HG03460 (cell line): ENCODE data around the gene KRTAP4-2.
"Not testable (repeated sequence)": the region's sequence is repeated elsewhere in the genome, so short reads cannot be mapped to it uniquely, and the experiment has no call there.

Experiments used
- ATAC-seq: cut with Tn5 transposase; IDR thresholded peaks from one replicate; pipeline ENCODE4 v1.9.1; 2021; ENCODE audit not compliant: unreplicated experiment

Gene KRTAP4-2

DNA sequence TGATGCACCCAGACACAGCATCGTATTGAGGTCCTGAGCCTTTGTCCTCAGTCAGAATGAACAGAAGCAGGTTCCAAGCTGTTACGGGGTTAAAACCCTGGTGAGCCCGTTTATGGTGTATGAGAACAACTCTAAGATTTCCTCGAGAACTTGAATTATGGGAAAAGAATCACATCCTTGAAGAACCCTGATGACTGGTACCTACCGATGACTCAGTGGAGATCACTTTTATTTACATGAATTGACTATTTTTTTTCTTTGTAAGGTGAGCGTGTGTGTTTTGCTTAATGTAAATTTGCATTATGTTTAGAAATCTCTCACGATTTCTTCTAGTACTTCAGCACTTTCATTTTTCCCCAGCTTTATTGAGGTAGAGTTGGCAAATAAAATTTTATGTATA is 14.2 kb downstream of the KRTAP4-2 start:
- ATAC-seq = no peak

DNA sequence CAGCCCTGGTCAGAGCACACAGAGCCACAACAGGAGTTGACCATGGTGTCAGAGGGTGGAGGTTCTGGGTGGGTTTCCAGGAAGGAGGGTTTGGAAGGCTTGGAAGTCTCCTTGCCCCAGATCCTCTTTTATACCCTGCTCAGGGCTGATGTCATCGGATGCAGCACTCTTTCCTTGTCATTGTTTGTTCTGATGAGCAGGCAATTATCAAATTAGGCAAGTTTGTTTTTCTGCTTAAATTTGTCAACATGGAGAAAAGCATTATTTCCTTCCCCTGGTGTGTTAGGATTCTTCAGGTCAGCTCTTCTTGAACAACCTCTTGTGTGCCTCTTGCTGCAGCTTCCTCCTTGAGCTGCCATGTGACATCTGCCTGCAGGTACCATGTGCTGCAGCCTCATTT is 17.4 kb downstream of the KRTAP4-2 start, which contains the start of gene KRTAP4-4:
Gene KRTAP4-4, minus strand, starts transcription at position 101 of the 400 bp plus-strand sequence. Its CDS starts 57 bp downstream, at position 44.
- no peak for ATAC-seq

DNA sequence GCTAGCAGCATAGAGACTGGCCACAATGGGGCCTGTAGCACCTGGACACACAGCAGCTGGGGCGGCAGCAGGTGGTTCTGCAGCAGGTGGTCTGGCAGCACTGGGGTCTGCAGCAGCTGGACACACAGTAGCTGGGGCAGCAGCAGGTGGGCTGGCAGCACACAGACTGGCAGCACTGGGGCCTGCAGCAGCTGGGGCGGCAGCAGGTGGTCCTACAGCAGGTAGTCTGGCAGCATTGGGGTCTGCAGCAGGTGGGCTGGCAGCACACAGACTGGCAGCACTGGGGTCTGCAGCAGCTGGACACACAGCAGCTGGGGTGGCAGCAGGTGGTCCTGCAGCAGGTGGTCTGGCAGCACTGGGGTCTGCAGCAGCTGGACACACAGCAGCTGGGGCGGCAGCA is 17.8 kb downstream of the KRTAP4-2 start:
- ATAC-seq = not testable (repeated sequence)

DNA sequence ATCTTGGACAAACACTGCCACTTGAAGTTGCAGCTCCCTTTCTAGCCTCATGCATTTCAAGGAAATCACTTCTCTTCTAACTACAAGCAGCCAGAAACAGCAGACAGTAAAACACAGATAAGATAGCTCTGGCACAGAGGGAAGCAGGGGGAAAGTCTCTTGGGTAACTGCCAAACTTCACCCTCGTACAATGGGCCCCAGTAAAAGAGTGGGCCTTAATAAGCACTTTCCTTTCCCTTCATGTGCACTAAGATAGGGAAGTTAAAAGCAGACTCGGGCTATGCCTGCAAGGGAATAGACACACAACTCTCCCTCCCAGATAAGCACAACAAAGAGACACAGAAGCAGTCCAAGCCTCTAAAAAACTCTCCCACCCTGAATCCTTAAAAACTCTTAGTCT is 24.2 kb downstream of the KRTAP4-2 start:
- no peak for ATAC-seq

DNA sequence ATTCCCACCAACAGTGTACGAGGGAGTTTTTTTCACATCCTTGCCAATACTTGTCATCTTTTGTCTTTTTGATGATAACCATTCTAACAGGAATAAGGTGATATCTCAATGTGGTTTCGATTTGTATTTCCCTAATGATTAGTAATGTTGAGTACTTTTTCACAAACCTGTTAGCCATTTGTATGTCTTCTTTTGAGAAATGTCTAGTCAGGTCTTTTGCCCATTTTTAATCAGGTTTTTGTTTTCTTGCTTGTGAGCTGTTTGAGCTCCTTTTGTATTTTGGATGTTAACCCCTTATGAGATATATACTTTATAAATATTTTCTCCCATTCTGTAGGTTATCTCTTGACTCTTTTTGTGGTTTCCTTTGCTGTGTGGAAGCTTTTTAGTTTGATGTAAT is 26.5 kb downstream of the KRTAP4-2 start:
- ATAC-seq = no peak

DNA sequence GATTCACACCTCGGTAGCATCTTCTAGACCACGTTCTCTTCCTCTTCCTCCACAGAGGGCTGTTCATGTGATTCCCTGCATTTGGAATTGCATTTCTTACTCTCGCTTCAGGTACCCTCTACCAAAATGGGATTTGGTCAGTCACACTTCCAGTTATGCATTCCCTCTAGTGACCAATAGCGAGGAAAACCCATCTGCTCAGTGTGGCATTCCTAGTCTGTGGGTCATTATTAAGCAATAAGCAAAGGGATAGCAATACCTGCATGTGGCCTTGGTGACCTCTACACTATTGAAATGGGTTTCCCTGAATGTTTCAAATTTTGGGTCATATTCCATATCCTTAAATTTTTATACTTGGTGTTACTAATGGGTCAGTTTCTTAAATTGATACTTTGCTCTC is 28.0 kb downstream of the KRTAP4-2 start:
- ATAC-seq = no peak

DNA sequence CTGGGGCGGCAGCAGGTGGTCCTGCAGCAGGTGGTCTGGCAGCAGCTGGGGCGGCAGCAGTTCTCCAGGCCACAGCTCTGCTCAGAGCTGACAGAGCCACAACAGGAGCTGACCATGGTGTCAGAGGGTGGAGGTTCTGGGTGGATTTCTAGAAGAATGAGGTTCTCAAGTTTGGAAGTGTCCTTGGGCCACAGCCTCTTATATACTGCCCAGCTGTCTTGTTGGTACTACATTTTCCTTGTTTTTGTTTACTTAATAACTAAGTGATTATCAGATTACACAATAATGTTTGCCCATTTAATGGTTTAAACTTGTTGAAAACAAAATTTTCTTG is 28.4 kb downstream of the KRTAP4-2 start, which contains the start of gene KRTAP4-5:
Gene KRTAP4-5, minus strand, starts transcription at position 174 of the 334 bp plus-strand sequence. Its CDS starts 58 bp downstream, at position 116.
- no peak for ATAC-seq

DNA sequence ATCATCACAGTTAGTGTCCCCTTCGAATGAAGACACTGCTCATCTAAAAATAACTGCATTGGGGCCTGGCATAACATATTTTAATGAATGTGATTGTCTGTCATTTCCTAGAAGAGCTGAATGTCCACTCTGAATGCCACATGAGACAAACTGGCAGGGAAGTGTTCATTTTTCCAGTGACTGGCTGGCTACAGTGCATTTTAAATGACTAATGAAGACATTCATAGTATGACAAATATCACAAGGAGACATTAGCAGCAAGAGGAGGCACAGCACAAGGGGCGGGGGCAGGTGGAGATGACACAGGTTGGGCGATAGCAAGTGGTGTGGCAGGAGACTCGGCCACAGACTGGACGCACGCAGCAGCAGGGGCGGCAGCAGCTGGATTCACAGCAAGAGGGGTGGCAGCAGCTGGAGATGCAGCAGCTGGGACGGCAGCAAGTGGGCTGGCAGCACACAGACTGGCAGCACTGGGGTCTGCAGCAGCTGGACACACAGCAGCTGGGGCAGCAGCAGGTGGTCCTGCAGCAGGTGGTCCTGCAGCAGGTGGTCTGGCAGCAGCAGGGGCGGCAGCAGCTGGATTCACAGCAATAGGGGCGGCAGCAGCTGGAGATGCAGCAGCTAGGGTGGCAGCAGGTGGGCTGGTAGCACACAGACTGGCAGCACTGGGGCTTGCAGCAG is 28.9 kb downstream of the KRTAP4-2 start:
- ATAC-seq = not testable (repeated sequence)

DNA sequence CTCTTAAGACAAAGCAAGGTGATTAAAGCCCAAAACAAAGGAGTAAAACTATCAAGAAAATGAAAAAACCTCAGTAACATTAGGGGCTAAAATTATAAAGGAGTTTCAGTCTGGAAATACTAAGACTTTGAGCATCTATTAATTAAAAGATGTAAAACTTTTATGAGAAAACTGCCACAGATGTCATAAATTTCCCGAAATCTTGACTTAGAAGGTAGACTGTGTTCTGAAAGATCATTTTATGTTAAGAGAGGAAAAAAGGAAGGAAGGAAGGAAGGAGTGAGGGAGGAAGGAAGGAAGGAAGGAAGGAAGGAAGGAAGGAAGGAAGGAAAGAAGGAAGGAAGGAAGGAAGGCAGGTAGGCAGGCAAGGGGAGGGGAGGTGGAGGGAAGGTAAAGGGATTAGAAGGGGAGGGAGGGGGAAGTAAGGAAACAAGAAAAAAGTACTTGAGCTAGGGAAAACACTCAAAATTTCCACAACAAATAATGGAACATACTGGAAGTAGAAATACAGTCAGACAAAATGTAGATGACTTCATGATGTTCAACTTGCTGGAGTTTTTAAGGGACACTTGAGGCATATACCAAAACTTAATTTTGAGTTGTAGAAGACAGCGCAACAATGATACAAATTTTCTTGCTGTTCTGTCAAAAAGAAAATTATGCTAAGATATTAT is 30.4 kb downstream of the KRTAP4-2 start:
- no peak for ATAC-seq

DNA sequence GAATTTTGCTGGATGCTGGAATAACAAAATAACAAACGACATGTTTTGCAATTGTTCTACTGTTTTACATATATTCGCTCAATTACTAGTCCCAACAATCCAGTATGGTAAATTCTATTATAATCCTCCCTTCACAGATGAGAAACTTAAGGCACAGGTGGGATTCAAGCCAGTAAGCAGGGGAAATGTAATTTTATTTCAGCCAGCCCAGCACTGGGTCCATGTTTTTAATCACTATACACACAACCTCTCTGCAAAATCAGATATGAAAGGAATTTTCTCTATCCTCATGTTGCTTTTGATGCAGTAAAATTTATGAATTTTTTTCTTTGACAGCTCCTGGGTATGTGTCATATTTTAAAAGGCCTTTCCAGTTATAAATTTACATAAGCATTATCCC is 32.8 kb downstream of the KRTAP4-2 start:
- ATAC-seq = no peak

DNA sequence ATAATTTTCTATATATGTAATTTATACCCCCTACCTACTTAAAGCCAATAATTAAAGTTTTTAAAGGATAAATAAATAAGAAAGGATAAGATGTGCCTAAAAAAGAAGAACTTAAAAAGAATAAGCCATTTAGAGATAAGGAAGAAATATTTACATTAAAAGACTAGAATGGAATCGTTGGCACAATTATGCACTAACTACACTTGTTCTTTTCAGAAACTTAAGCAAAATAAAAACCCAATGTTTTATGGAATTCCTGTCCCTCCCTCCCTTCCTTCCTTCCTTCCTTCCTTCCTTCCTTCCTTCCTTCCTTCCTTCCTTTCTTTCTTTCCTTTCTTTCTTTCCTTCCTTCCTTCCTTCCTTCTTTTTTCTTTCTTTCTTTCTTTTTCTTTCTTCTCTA is 33.2 kb downstream of the KRTAP4-2 start:
- ATAC-seq = no peak

DNA sequence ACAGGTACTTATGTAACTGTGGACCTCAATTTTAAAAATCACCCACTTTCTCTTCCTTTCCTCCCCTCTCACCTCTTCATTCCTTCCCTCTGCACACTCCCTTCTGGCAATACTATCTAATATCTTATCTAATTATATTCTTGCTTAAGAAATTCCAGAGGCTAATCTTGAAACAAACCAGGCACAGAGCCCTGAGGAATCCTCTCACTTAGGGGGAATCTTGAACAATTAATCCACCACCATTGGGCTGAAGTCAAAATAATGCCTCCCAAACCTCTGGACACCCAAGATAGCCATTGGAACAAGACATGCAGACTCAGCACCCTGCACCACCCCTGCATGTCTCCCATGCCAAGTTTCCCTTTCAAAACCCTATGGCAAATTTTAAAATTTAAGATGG is 36.7 kb downstream of the KRTAP4-2 start:
- ATAC-seq = no peak

DNA sequence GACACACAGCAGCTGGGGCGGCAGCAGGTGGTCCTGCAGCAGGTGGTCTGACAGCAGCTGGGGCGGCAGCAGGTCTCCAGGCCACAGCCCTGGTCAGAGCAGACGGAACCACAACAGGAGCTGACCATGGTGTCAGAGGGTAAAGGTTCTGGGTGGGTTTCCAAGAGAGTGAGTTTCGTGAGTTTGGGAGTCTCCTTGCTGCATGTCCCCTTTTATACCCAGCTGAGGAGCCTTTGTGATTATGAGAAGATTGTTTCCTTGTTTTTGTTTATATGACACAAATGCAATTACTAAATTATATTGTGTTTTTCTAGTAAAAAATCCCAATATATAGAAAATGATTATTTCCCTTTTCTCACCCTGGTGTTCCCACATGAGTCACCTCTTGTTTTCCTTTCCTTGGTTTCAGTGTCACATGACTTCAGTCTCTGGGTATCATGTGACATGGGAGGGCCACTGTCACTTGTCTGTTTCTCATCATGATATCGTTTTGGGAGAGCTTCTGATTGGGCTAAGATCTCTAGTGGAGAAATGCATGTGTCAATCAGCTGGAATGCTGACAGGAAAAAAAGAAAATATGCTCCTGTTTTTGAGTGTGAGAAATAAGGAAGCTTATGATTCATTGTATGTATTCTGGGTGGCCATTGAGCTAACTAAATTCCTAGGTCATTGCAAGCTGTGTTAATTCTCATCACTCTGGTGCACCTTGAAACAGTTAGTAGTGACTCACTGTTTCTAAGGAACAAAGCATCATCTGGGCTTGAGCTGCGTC is 37.5 kb downstream of the KRTAP4-2 start, which contains the start of gene KRTAP4-6:
Gene KRTAP4-6, minus strand, starts transcription at position 185 of the 772 bp plus-strand sequence. Its CDS starts 57 bp downstream, at position 128.
- ATAC-seq = no peak

DNA sequence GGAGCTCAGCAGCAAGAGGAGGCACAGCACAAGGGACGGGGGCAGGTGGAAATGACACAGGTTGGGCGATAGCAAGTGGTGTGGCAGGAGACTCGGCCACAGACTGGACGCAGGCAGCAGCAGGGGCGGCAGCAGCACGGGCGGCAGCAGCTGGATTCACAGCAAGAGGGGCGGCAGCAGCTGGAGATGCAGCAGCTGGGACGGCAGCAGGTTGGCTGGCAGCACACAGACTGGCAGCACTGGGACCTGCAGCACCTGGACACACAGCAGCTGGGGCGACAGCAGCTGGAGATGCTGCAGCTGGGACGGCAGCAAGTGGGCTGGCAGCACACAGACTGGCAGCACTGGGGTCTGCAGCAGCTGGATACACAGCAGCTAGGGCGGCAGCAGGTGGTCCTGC is 38.2 kb downstream of the KRTAP4-2 start:
- ATAC-seq = not testable (repeated sequence)

DNA sequence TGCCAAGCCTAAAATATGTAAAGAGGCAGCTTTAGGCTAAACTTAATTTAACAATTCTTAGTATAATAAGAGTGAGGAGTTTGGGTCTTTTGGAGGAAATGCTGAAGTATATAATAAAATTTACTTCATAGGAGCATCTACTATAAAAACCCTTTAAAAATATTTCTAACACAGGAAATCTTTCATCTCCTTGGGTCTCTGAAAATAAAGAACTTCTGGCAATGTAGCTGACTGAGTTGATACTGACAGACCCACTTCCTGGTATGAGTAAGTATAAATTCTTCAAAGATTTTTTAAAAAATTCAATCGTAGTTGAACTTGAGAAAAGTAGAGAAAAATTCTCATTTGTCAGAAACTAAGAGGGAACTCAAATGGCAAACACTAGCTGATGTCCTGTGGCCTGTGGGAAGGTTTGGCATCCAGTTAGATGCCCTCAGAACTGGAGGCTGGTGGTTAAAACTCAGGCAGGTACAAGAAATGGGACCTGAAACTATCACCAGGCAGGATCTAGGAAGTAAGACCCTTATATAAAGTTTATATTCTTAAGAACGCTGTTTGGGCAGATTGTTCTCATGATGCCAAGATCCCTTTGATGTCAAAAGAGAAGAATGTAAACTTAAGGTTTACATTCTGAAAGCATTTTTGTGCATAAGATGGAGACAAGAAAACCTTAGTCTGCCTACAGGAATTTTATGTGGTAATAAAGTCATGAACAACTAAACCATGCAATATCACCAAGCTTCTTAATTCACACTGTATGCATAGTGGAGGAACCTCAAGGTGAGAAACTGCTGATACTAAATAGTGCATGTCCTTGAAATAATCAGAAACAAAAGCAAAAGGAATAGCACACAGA is 43.9 kb downstream of the KRTAP4-2 start:
- ATAC-seq = no peak

DNA sequence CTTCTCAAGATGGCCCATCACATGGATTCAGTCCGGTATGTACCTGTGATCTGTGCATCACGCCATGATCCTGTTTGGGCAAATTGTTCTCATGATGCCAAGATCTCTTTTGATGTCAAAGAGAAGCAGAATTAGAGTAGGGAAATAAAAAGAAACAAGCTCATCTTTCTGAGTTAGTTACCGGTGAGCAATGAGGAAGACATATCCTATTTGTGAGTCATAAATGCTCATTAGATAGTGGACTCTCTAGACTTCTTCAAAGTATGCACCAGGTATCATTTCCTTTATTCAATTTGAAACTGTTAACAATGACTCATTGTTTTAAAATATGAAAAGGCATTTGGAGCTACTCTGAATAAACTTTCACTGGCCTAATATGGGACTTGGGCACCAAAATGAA is 46.0 kb downstream of the KRTAP4-2 start:
- ATAC-seq = no peak
